ENCODE data around the gene FFAR2. TPM values are rescaled to one million over a fixed set of nuclear protein-coding genes. Genes with fewer than 3 reads are reported as not detected.

FFAR2 gene
- total and polyA plus RNA-seq, 9 of the 15 experiments (the other 6 are each of a cell fraction or from before 2014, with no cell fraction given) = not detected

DNA sequence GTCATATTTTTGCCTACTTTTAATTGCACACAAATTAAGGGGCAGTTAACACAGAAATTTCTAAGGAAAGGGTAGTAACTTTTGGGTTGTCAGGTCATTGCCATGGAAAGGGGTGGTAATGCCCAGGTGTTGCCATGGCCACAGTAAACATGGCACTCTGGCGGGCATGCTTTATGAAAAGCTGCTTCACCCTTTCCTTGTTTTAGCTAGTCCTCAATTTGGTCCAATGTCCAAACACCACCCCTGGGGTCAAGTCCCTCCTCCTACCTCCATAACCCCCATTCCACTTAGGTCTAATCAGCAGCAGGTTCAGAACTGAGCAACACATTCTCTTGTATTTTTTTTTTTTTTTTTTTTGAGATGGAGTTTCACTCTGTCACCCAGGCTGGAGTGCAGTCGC is 6.6 kb downstream of the FFAR2 start (continued):
- no peak for TF ChIP-seq SNIP1 (IDR thresholded peaks at IDR 0.05; ENCODE audit: low read depth)
- no peak for TF ChIP-seq ZNF354B (CRISPR knock-in tag; IDR thresholded peaks at IDR 0.05)
- TF ChIP-seq ZNF431 (CRISPR knock-in tag; IDR thresholded peaks at IDR 0.05) = no peak
- TF ChIP-seq TAF15 (IDR thresholded peaks at IDR 0.05; ENCODE audit: low read depth, low read length) = no peak
- TF ChIP-seq DEAF1 (CRISPR knock-in tag; IDR thresholded peaks at IDR 0.05) = no peak
- TF ChIP-seq RUNX1 (IDR thresholded peaks at IDR 0.05; ENCODE audit: low read depth) = no peak
- TF ChIP-seq NFXL1 (CRISPR knock-in tag; IDR thresholded peaks at IDR 0.05) = no peak

GRCh38 chr19:35455616-35456201 is 7.7 kb downstream of the FFAR2 start:
- Histone ChIP-seq H3K79me2 (ENCODE audit: control insufficient read depth, insufficient read depth, low read length) (no peaks in the 10 kb centered on the region), H3K9ac (ENCODE audit: insufficient read depth in 1 of 2, low read depth in 2 of 2, low read length in 2 of 2) (no peak overlapping the region), H3K9me3 (replicated peaks; ENCODE audit: control insufficient read depth, insufficient read depth, low read depth, low read length) (no peaks in the 10 kb centered on the region), H3K4me2 (ENCODE audit: insufficient read depth, low read length) (no peak overlapping the region), H3K4me1 (replicated peaks in 1 of 2; ENCODE audit: control insufficient read depth in 2 of 2, insufficient read depth in 2 of 2, low read length in 2 of 2) (no peaks in the 10 kb centered on the region), H3K27me3 (ENCODE audit: control insufficient read depth in 2 of 2, insufficient read depth in 2 of 2, low read length in 2 of 2) (peaks cover 14 to 38% of the 10 kb centered on the region in 2 experiments; a peak in 3 of 5 replicates), H2AFZ (ENCODE audit: low read depth, low read length) (no peak overlapping the region), H3K27ac (ENCODE audit: extremely low read depth, low read depth, low read length) (no peak overlapping the region), H3K36me3 (ENCODE audit: control insufficient read depth, insufficient read depth, low read length) (no peaks in the 10 kb centered on the region), H3K4me3 (no peak overlapping the region), H4K20me1 (replicated peaks; ENCODE audit: control insufficient read depth, insufficient read depth, low read length) (no peaks in the 10 kb centered on the region), H3K9me1 (ENCODE audit: control insufficient read depth, insufficient read depth, low read length) (no peaks in the 10 kb centered on the region)
- POLR2A ChIA-PET = interaction anchor here (0.6 kb wide), 1 partner anchor 494 kb away, joined by 3 read pairs; no protein-coding TSS in a partner anchor
- BruUV-seq (replicated peaks) = no TSS peak
- CTCF ChIA-PET (ENCODE audit: low intra/inter-chr PET ratio) = no interaction called here
- in situ Hi-C loops (cut with MboI) = no loop called here
- TF ChIP-seq ETS2 (tag; IDR thresholded peaks at IDR 0.05; ENCODE audit: borderline replicate concordance, poor library complexity, severe bottlenecking) (no peak), ZNF121 (CRISPR knock-in tag; conservative IDR thresholded peaks at IDR 0.05) (peak; percentile 74; the same call in 1 of the 2 replicates), NFIC (IDR thresholded peaks at IDR 0.05) (peak; percentile 76), BCOR (IDR thresholded peaks at IDR 0.05) (peak; percentile 45; the same call in 1 of the 2 replicates), ZNF217 (CRISPR knock-in tag; IDR thresholded peaks at IDR 0.05) (no peak), ZNF384 (IDR thresholded peaks at IDR 0.05; ENCODE audit: low read depth, low read length) (peak; percentile 67)
- ATAC-seq = no peak
- DNase-seq (ENCODE audit: extremely low read depth in 1 of 4, low spot score in 3 of 4) = no peak
- intact Hi-C loops (cut with micrococcal nuclease) = no loop called here
- FAIRE-seq = no peak
- 13% methylated on average over 2 of the region's 3 CpGs for WGBS (ENCODE audit: insufficient coverage, low coverage, missing lambda C conversion rate)
